ENCODE data around the gene OSBPL2. TPM values are rescaled to one million over a fixed set of nuclear protein-coding genes. Genes with fewer than 3 reads are reported as not detected.

The OSBPL2 gene
- total RNA-seq, 1 experiment from 2014 or later = 36.9 TPM

- TF ChIP-seq, protein P1, sequence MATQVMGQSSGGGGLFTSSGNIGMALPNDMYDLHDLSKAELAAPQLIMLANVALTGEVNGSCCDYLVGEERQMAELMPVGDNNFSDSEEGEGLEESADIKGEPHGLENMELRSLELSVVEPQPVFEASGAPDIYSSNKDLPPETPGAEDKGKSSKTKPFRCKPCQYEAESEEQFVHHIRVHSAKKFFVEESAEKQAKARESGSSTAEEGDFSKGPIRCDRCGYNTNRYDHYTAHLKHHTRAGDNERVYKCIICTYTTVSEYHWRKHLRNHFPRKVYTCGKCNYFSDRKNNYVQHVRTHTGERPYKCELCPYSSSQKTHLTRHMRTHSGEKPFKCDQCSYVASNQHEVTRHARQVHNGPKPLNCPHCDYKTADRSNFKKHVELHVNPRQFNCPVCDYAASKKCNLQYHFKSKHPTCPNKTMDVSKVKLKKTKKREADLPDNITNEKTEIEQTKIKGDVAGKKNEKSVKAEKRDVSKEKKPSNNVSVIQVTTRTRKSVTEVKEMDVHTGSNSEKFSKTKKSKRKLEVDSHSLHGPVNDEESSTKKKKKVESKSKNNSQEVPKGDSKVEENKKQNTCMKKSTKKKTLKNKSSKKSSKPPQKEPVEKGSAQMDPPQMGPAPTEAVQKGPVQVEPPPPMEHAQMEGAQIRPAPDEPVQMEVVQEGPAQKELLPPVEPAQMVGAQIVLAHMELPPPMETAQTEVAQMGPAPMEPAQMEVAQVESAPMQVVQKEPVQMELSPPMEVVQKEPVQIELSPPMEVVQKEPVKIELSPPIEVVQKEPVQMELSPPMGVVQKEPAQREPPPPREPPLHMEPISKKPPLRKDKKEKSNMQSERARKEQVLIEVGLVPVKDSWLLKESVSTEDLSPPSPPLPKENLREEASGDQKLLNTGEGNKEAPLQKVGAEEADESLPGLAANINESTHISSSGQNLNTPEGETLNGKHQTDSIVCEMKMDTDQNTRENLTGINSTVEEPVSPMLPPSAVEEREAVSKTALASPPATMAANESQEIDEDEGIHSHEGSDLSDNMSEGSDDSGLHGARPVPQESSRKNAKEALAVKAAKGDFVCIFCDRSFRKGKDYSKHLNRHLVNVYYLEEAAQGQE (IDR thresholded peaks at IDR 0.05; ENCODE audit: low read depth) = no peak
- no peak for TF ChIP-seq EZH2phosphoT487 (IDR thresholded peaks at IDR 0.05; ENCODE audit: borderline replicate concordance)
- no peak for TF ChIP-seq SIN3A (IDR thresholded peaks at IDR 0.05; ENCODE audit: low read depth)
- TF ChIP-seq EZH2 (IDR thresholded peaks at IDR 0.05) = no peak
- TF ChIP-seq POLR2A (IDR thresholded peaks at IDR 0.05; ENCODE audit: borderline replicate concordance, extremely low read depth, insufficient read depth, insufficient read length) = no peak
- no peak for TF ChIP-seq CBX3 (IDR thresholded peaks at IDR 0.05; ENCODE audit: low read depth)
- no peak for TF ChIP-seq ZFX (IDR thresholded peaks at IDR 0.05)
Observed at GRCh38 chr20:62226707-62227590, 11.4 kb upstream of the OSBPL2 start (continued).

DNA sequence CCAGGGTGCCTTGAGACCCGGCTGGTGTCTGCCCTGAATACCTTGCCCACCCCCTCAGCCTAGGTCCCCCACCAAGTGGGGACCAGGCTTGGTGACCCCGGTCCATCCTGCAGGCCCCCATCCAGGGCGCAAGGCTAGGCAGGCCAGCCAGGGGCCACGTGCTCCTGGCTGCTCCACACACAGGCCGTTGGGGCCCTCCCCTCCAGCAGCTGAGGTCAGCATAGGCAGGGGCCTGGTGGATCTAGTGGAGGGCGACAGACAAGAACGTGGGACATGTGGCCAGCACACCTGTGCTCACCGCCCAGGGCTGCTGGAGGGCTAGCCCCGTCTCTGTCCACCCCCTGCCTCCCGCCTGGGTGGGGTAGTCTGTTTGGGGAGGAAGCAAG lies 10.7 kb upstream of the OSBPL2 start:
- Histone ChIP-seq H3K9me3 (ENCODE audit: control insufficient read depth in 1 of 2, insufficient read depth in 1 of 2, low read depth in 1 of 2, low read length in 2 of 2) (no peaks in the 10 kb centered on the region), H2AFZ (ENCODE audit: low read depth, low read length, poor library complexity, severe bottlenecking) (no peak overlapping the region), H3K27me3 (ENCODE audit: insufficient read depth, low read length) (peaks cover 16% of the 10 kb centered on the region; the same call in 1 of the 2 replicates), H3K4me3 (replicated peaks in 1 of 2; ENCODE audit: low read depth in 1 of 2, low read length in 2 of 2) (no peak overlapping the region), H3K27ac (ENCODE audit: low read depth, low read length) (no peak overlapping the region), H3K9ac (ENCODE audit: low read length) (no peak overlapping the region), H3K79me2 (ENCODE audit: insufficient read depth, low read length) (no peaks in the 10 kb centered on the region), H3K36me3 (ENCODE audit: control insufficient read depth in 1 of 2, insufficient read depth in 2 of 2, low read length in 2 of 2) (no peaks in the 10 kb centered on the region), H3K9me2 (ENCODE audit: insufficient read depth) (no peaks in the 10 kb centered on the region), H3K4me2 (ENCODE audit: low read length) (no peak overlapping the region), H3K4me1 (ENCODE audit: control insufficient read depth in 1 of 2, insufficient read depth in 2 of 2, low read length in 2 of 2) (peaks cover 0 to 8% of the 10 kb centered on the region in 2 experiments; a peak in 1 of 4 replicates), H4K20me1 (ENCODE audit: insufficient read depth) (no peaks in the 10 kb centered on the region)
- BruUV-seq (replicated peaks) = no TSS peak
- ChIA-PET RAD21 (ENCODE audit: low non-redundant PET in 1 of 2, low total read pairs in 2 of 2, uncharacterized antibody in 2 of 2, unreplicated experiment in 2 of 2) (no interaction called here), CTCF (no interaction called here), POLR2A (no interaction called here)
- ATAC-seq (no peak; the same call in none of the 2 replicates), DNase-seq (ENCODE audit: low read depth, low spot score) (no peak)
- intact Hi-C loops (cut with micrococcal nuclease) = no loop called here
- no peak for TF ChIP-seq EGR1 (IDR thresholded peaks at IDR 0.05; ENCODE audit: low read depth)
- no peak for TF ChIP-seq SRF (IDR thresholded peaks at IDR 0.05; ENCODE audit: low read depth)
- TF ChIP-seq EZH2 (IDR thresholded peaks at IDR 0.05) = no peak
- TF ChIP-seq POLR2AphosphoS5 (IDR thresholded peaks at IDR 0.05; ENCODE audit: low read depth, low read length) = no peak
- TF ChIP-seq JUND (IDR thresholded peaks at IDR 0.05) = no peak
- no peak for TF ChIP-seq CBX3 (IDR thresholded peaks at IDR 0.05; ENCODE audit: low read depth)
- TF ChIP-seq RAD21 (IDR thresholded peaks at IDR 0.05; ENCODE audit: low read depth) = no peak

All from HCT116 (cell line).